Measurements from ENCODE around the gene SCUBE1. TPM values are rescaled to one million over a fixed set of nuclear protein-coding genes. Genes with fewer than 3 reads are reported as not detected.

Gene SCUBE1
- total and polyA plus RNA-seq, 10 of the 15 experiments (the other 5 are each of a cell fraction or from before 2014, with no cell fraction given): not detected

GRCh38 chr22:43389227-43389836 lies 46.2 kb upstream of the SCUBE1 start (continued):
- TF ChIP-seq ZNF687 (IDR thresholded peaks at IDR 0.05) (no peak), SIN3A (IDR thresholded peaks at IDR 0.05; ENCODE audit: low read depth, low read length) (no peak), ASH2L (IDR thresholded peaks at IDR 0.05; ENCODE audit: borderline replicate concordance, low read depth) (no peak), TARDBP (IDR thresholded peaks at IDR 0.05; ENCODE audit: borderline replicate concordance) (no peak), IKZF1 (conservative IDR thresholded peaks at IDR 0.05) (no peak), RAD21 (IDR thresholded peaks at IDR 0.05; ENCODE audit: insufficient read depth, low read depth, low read length) (no peak), GABPA (IDR thresholded peaks at IDR 0.05; ENCODE audit: low read depth) (no peak)

- Histone ChIP-seq H3K36me3 (ENCODE audit: control insufficient read depth in 2 of 2, insufficient read depth in 2 of 2, low read length in 1 of 2) (no peaks in the 10 kb centered on the region), H3K27me3 (replicated peaks in 1 of 2; ENCODE audit: control insufficient read depth in 2 of 2, insufficient read depth in 2 of 2, low read length in 1 of 2) (peaks cover 0 to 3% of the 10 kb centered on the region in 2 experiments; a peak in 3 of 4 replicates), H3K27ac (ENCODE audit: control insufficient read depth, insufficient read depth) (no peak overlapping the region), H3K9ac (ENCODE audit: control insufficient read depth, insufficient read depth, low read length) (no peak overlapping the region), H3K4me2 (ENCODE audit: control insufficient read depth, insufficient read depth) (no peak overlapping the region), H3K9me3 (replicated peaks; ENCODE audit: control insufficient read depth, insufficient read depth, low read length) (no peaks in the 10 kb centered on the region), H4K20me1 (ENCODE audit: control insufficient read depth, insufficient read depth) (no peaks in the 10 kb centered on the region), H3K79me2 (ENCODE audit: control insufficient read depth, insufficient read depth, low read length) (no peaks in the 10 kb centered on the region), H3K4me1 (ENCODE audit: control insufficient read depth, insufficient read depth, low read length) (no peaks in the 10 kb centered on the region), H3K4me3 (no peak overlapping the region), H2AFZ (ENCODE audit: control insufficient read depth, low read depth, low read length) (no peak overlapping the region)
- 13% methylated on average over 17 of the region's 17 CpGs for WGBS (ENCODE audit: insufficient coverage, insufficient replicate concordance, low lambda C conversion rate, missing lambda C conversion rate)
- in situ Hi-C loops (cut with MboI) (no loop called here), intact Hi-C loops (cut with micrococcal nuclease; ENCODE audit: unreplicated experiment) (loop anchor here (1.0 to 2.0 kb wide), 4 partner anchors 92 to 1238 kb away; no protein-coding TSS in a partner anchor)
- POLR2A ChIA-PET: no interaction called here
- CTCF ChIA-PET: interaction anchor here (0.7 to 8.7 kb wide), 6 partner anchors 10 to 160 kb away, joined by 3 to 72 read pairs (median 4); no protein-coding TSS in a partner anchor
- SMC1A ChIA-PET (ENCODE audit: uncharacterized antibody, unreplicated experiment): no interaction called here
- FAIRE-seq: no peak
- RAD21 ChIA-PET (ENCODE audit: unreplicated experiment): no interaction called here
- peak; percentile 91 for ATAC-seq
- no TSS peak for BruUV-seq (replicated peaks)
- DNase-seq (ENCODE audit: low read depth, low spot score): no peak
- TF ChIP-seq RELB (IDR thresholded peaks at IDR 0.05; ENCODE audit: low read depth) (no peak), STAT1 (conservative IDR thresholded peaks at IDR 0.05) (no peak), YY1 (IDR thresholded peaks at IDR 0.05; ENCODE audit: low read depth, low read length) (peak; percentile 58; the same call in 1 of the 2 replicates), LARP7 (IDR thresholded peaks at IDR 0.05) (0 out of 2 replicates have a peak, but pooled peaks have one; percentile 32), CTCF (IDR thresholded peaks at IDR 0.05 in 2 of 3, conservative IDR thresholded peaks at IDR 0.05 in 1 of 3; ENCODE audit: control insufficient read depth in 2 of 3, extremely low read depth in 1 of 3, insufficient read depth in 1 of 3, low read depth in 3 of 3, low read length in 3 of 3) (peak; percentile 92 to 99 (median 95)), SMC3 (IDR thresholded peaks at IDR 0.05; ENCODE audit: borderline replicate concordance, low read length) (peak; percentile 85), NFXL1 (IDR thresholded peaks at IDR 0.05; ENCODE audit: borderline replicate concordance) (no peak), NR2C2 (IDR thresholded peaks at IDR 0.05; ENCODE audit: borderline replicate concordance, control insufficient read depth, insufficient read length, low read depth) (no peak), RAD21 (IDR thresholded peaks at IDR 0.05; ENCODE audit: insufficient read depth, low read depth, low read length) (peak; percentile 88)
Observed at GRCh38 chr22:43388420-43388851, 45.3 kb upstream of the SCUBE1 start.

Data from GM12878 (cell line).